ACHN (cell line): ENCODE measurements around the gene DCAF12.

ENCODE experiments used
- DNase-seq: peaks from one replicate; pipeline ENCODE4 v3.0.0-alpha.2; 2015
- in situ Hi-C: cut with HindIII; loops from 2 replicates; pipeline ENCODE4 v1.10.0; 2017; ENCODE audit warnings: low sequenced_read_pairs, low pct_ligation_motif_present, low pct_unique_long_range_greater_than_20kb

DCAF12 gene

DNA sequence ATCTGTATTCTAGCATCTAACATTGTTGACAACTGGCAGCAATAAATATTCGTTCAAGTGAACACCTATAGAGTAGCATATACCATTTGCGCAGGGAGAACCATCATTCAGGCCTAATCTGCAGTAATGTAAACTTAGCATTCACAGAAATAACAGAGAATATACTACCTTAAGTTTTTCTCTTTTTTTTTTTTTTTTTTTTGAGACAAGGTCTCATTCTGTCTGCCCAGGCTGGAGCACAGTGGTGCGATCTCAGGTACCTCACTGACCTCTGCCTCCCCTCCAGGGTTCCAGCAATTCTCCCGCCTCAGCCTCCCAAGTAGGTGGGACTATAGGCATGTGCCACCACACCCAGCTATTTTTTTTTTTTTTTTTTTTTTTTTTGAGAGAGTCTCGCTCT is 89.9 kb downstream of the DCAF12 start:
- in situ Hi-C loops, result no loop called here

More for the DNA sequence above, 89.9 kb downstream of the DCAF12 start:
- DNase-seq, result no peak
